Dermis blood vessel endothelial cell (primary cell): ENCODE data around the gene CD40. TPM values are rescaled to one million over a fixed set of nuclear protein-coding genes. Genes with fewer than 3 reads are reported as not detected.

ENCODE experiments used
- DNase-seq: peaks from one replicate; pipeline ENCODE4 v3.0.0; 2010
- total RNA-seq: library from RNA; depleted of rRNA; stranded (reverse); fragments of >200 nt; gene quantifications from 2 replicates; pipeline ENCODE4 v1.2.3, GENCODE V29; 2014

The CD40 gene
- total RNA-seq, 1 donor from 2014 or later = 21.3 TPM

DNA sequence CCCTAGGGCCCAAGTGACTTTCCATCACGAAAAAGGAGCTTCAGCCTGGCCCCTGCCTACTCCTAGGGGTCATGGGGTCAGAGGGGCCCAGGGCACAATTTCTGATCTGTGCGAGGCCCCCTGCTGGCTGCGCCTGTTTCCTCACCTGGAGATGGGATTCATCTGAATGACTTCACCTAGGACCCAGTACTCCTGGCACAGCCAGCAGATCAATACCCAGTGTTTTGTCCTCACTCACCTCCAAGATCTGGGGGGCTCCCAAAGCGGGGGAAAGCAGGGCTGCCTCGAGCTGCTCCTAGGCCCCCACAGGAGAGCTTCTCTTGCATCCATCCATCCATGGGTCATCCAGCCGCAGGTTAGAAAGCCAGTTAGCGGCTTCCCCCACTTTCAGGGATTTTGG, 33.8 kb downstream of the CD40 start:
- DNase-seq = peak; percentile 4

- no peak for DNase-seq
Observed at GRCh38 chr20:46152824-46153586, 34.9 kb downstream of the CD40 start.

DNA sequence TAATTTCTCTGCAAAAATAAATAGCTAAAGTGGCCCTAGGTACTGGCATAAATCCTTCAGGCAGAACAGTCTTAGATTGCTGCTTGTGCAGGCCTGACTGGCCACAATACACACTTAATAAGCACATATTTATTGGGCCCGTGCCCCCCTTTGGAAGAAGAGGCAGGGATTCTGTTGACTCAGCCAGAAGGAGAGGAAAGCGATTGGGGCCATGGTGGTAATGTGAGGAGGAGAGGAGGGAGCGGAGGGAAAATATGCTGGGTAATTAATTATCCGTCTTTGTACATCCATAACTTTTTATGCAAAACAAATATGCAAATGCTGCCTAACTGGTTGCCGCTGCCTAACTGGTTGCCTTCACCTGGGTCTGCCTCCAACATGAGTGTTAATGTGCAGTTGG, 36.2 kb downstream of the CD40 start:
- no peak for DNase-seq

- DNase-seq = no peak
Observed at GRCh38 chr20:46154796-46155195, 36.7 kb downstream of the CD40 start.

DNA sequence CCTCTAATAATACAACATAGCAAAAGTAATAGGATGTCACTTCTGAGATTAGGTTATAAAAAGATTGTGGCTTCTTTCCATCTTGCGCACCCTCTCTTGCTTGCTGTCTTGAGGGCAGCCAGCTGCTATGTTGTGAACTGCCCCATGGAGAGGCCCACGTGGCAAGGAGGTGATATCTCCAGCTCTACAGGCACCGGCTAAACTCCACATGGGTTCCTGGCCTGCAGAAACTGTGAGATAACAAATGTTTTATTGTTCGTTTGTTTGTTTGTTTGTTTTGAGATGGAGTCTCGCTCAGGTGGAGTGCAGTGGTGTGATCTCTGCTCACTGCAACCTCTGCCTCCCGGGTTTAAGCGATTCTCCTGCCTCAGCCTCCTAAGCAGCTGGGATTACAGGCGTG, 38.0 kb downstream of the CD40 start:
- no peak for DNase-seq

- no peak for DNase-seq
Observed at GRCh38 chr20:46157076-46157592, 39.0 kb downstream of the CD40 start.

DNA sequence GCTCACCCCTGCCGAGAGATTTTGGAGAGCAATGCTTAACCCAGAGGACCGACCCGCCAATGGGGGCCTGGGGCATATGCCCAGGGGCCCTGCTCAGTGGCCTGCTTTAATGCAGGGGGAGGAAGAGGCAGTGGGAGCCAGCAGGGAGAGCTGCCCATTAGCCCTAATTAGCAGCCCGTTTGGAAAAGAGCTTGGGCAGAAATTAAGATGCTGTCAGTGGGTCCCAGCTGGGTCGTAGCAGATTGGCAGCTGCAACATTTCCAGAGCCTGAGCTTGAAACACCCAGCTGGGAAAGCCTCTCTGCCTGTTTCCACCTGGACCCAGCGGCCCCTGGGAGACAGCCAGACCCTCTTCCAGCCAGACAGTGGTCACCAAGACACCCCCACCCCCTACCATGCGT, 39.5 kb downstream of the CD40 start:
- no peak for DNase-seq

DNA sequence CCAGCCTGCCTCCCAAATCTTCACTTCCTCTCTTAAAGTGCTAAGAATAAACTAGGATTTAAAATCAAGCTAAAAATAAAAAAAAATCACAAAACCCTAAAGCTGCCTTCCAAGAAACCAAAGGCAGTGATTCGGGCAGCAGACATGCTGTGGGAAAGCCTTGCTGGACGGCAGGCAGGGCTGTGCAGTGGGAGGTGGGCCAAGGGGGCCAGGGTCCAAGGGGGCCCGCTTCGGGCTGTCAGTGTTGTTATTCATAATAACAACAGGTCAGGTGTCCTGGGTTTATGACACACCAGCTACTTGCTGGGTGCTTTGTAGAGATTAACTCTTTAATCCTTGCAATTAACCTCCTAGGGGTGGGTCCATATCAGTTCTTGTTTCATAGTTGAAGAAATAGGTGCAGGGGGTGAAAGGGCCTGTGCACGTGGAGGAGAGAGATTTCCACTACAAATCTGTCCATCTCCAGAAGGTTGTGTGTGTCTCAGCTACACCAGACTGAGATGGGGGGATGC, 40.4 kb downstream of the CD40 start:
- no peak for DNase-seq

- DNase-seq = no peak
Observed at GRCh38 chr20:46159101-46159897, 41.2 kb downstream of the CD40 start.

GRCh38 chr20:46160661-46161060, 42.5 kb downstream of the CD40 start:
- DNase-seq = no peak

DNA sequence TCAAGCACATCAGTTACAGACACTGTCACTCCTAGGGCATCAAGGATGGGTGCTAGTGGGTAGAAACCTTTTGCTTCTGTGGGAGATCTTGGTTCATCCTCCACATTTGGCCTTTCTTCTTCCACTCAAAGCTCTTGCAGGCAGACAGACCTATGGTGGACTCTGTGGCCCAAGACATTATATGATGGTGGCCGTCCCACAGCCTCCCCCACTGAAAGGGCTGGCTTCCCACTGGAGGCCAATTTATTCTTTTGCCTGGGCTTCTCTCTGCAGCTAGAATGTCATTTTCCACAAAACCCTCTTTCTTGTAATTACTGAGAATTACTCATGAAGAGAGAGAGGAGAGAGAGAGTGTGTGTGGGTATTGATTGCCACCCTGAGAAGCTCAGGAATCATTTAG, 43.8 kb downstream of the CD40 start:
- no peak for DNase-seq

DNA sequence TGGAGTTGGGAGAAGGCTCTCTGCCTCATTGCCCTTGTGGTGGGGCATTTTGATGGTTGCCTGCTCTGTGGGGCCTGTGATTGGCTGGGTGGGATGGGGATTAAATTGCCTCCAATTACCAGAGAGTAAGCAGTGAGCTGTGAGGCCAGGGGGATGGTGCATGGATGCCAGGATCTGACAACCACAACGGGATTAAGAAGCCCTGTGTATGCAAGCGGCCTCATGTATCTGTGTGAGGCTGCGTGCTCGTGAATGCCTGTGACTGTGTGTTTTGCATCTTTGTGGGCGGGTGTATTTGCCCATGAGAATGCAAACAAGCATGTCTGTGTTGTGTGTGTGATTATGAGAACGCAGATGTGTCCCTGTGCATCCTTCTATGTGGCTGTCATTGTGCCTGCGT, 46.1 kb downstream of the CD40 start:
- DNase-seq = no peak

DNA sequence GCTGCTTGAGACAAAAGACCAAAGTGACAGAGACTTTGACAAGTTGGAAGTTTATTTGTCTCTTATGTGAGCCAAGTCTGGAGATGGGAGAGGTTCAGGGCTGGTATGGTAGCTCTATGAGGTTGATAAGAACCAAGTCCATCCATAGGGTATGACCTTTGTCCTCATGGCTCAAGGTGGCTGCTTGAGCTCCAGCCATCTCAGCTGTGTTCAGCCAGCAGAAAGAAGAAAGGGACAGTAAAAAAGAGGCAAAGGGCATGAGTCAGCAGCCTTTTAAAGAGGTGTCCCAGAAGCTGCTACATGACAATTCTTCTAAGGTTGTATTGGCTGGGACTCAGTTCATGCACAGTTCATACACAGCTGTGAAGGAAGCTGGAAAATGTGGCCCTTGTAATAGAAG, 49.0 kb downstream of the CD40 start:
- DNase-seq = no peak

DNA sequence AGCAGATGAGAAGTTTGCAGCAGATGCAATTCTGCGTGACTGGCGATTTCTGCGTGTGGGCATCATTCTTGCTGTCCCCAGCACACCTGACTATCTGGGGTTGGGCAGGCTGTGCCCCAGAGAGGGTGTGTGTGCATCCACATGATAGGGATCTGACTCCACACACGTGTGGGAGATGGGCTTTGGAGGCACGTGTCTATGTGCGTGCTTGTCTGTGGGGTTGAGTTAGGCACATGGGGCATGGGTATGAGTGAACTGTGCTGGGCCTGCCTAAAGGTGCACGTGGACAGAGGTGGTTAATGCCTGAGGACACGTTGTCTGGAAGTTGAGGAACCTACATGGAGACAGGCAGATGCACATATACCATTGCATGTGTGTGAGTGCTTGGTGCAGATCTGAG, 50.3 kb downstream of the CD40 start:
- DNase-seq = no peak

DNA sequence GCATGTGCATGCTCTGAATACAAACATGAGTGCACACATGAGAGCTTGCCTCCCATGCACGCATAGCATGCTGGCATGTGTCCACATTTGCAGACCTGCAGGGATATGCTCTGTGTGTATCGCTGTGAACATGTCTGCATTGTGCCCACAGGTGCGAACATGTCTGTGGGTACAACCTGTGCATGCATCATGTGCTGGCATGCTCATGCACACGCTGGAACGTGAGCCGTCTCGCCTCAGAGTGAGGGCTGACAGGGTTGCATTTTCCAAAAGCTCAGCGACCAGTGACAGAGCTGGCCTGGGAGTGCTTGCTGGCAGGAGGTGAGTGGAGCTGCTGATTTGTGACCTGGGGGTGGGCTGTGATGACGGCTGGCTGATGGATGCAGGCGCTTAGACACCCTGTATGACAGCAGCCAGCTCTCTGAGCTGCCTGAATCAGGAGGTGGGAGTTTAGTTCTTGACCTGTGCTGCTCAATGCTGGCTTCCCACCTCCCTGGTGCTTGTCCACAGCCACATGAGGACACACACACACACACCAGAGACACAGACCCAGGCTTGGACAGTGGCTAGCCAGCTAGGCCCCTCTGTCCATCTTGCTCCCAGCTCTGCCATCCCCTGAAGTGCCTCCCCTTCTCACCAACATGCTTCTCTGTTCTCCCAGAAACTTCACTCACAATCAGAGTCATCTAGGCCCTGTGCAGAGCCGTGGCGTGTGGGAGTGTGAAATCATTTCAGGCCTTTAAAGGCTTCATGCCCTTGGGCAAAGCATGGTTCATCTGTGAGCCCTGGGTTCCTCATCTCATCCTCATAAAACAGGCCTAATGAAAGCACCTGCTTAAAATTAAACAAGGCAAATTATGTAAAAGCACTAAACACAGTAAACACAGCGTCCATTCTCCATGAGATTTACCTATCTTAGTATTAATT, 51.4 kb downstream of the CD40 start:
- no peak for DNase-seq

DNA sequence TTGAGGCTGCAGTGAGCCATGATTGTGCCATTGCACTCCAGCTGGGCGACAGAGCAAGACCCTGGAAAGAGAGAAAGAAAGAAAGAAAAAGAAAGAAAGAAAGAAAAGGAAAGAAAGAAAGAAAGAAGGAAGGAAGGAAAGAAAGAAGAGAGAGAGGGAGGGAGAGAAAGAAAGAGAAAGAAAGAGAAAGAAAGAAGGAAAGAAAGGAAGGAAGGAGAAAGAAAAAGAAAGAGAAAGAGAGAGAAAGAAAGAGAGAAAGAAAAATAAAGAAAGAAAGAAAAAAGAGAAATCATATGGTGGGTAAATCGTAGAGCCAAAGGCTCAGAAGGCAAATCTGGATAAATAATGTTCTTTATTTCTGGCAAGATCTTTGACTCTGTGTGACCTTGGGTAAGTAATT, 53.4 kb downstream of the CD40 start:
- no peak for DNase-seq

- DNase-seq = no peak
Observed at GRCh38 chr20:46171909-46172308, 53.8 kb downstream of the CD40 start.

GRCh38 chr20:46172455-46172854, 54.3 kb downstream of the CD40 start:
- no peak for DNase-seq

DNA sequence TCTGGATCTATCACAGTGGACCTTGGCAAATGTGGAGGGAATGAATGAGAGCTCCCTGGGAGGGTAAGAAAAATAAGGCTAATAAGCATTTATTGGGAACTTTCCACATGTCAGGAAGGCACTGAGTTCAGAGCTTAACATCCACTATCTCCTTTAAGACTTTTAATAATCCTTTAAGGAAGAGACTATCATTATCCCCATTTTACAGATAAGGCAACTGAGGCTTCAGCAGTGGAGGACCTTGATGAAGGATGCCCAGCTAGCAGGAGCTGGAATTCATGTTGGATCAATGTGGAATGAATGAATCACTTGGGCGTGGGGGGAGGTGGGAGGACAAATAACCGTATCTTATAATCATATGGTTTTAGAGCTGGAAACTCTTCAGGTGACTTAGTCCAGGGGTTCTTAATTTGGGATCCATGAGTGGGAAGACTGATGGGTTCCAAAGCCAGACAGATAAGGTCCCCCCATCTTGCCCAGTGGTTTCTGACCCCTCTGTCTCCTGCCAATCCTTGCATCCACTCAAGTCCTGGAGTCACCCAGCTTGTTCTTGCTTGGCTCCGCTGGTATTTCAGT, 54.9 kb downstream of the CD40 start:
- DNase-seq = no peak

- DNase-seq = no peak
Observed at GRCh38 chr20:46173652-46174468, 55.7 kb downstream of the CD40 start.

GRCh38 chr20:46174469-46175126, 56.5 kb downstream of the CD40 start:
- peak; percentile 79 for DNase-seq
